ENCODE results near the gene SYT15.

- TF ChIP-seq CTCF (IDR thresholded peaks at IDR 0.05) (no peak), REST (IDR thresholded peaks at IDR 0.05; ENCODE audit: insufficient read depth in 1 of 2, low read depth in 2 of 2, low read length in 1 of 2) (no peak), POLR2AphosphoS5 (IDR thresholded peaks at IDR 0.05; ENCODE audit: low read depth, low read length) (no peak; the same call in 1 of the 2 replicates)
These were observed 32.1 kb upstream of the SYT15 start for GRCh38 chr10:46546591-46547540.
